Common myeloid progenitor, CD34-positive (primary cell): ENCODE results near the gene CLPTM1.

Experiments used
- CTCF ChIA-PET: fragments of 350-600 bp; sonication (Branson Sonifier 250); formaldehyde crosslinking; loops from one replicate; lab custom pipeline; 2021; ENCODE audit warnings: antibody characterized with exemption; lab: Charles Lee
- POLR2A ChIA-PET: fragments of 350-600 bp; sonication (Branson Sonifier 250); formaldehyde crosslinking; loops from one replicate; lab custom pipeline; 2021; ENCODE audit warnings: antibody characterized with exemption; lab: Charles Lee
- DNase-seq, 3 donors: peaks; one replicate each; pipeline versions ENCODE4 v3.0.0 to v3.0.0-alpha.2; 2013
- H3K27ac ChIP-seq, 2 experiments: 1 replicate in 1 of 2; 2 replicates in 1 of 2; pipeline ENCODE4 v1.7.0; 2013; ENCODE audit warnings: inconsistent platforms in 2 of 2, low read length in 2 of 2, mild to moderate bottlenecking in 2 of 2, low read depth in 1 of 2, moderate library complexity in 1 of 2; ENCODE audit not compliant: severe bottlenecking in 2 of 2, insufficient read depth in 1 of 2, poor library complexity in 1 of 2
- H3K27me3 ChIP-seq, 5 experiments: replicated peaks in 2 of 5; 1 replicate in 3 of 5; 2 replicates in 2 of 5; pipeline versions ENCODE4 v1.6.1 to v1.7.0; 2013; ENCODE audit warnings: low read length in 4 of 5, mild to moderate bottlenecking in 2 of 5, moderate library complexity in 2 of 5, inconsistent platforms in 1 of 5; ENCODE audit not compliant: insufficient read depth in 5 of 5, control insufficient read depth in 4 of 5
- H3K36me3 ChIP-seq, 4 experiments: 1 replicate in 2 of 4; 2 replicates in 2 of 4; pipeline versions ENCODE4 v1.6.1 to v1.7.0; 2013; ENCODE audit warnings: low read length in 3 of 4, control low read depth in 1 of 4, mild to moderate bottlenecking in 1 of 4; ENCODE audit not compliant: control insufficient read depth in 4 of 4, insufficient read depth in 4 of 4
- H3K4me1 ChIP-seq, 4 experiments: 1 replicate in 3 of 4; 2 replicates in 1 of 4; pipeline versions ENCODE4 v1.6.1 to v1.7.1; 2013; ENCODE audit warnings: low read length in 3 of 4, mild to moderate bottlenecking in 3 of 4, control low read depth in 1 of 4, inconsistent platforms in 1 of 4, moderate library complexity in 1 of 4; ENCODE audit not compliant: control insufficient read depth in 4 of 4, insufficient read depth in 4 of 4; ENCODE audit errors: control extremely low read depth in 1 of 4
- H3K4me3 ChIP-seq, 7 experiments: 1 replicate in 4 of 7; 2 replicates in 3 of 7; pipeline versions ENCODE4 v1.5.1 to v1.7.0; 2013; ENCODE audit warnings: mild to moderate bottlenecking in 7 of 7, low read length in 6 of 7, moderate library complexity in 6 of 7, inconsistent platforms in 2 of 7, low read depth in 2 of 7, control low read depth in 1 of 7; ENCODE audit not compliant: insufficient read depth in 4 of 7, control insufficient read depth in 1 of 7; ENCODE audit errors: extremely low read depth in 1 of 7
- H3K9me3 ChIP-seq, 5 experiments: 1 replicate in 4 of 5; 2 replicates in 1 of 5; pipeline versions ENCODE4 v1.6.1 to v1.7.1; 2013; ENCODE audit warnings: low read length in 4 of 5, mild to moderate bottlenecking in 2 of 5, inconsistent platforms in 1 of 5, low read depth in 1 of 5, moderate library complexity in 1 of 5; ENCODE audit not compliant: control insufficient read depth in 4 of 5, insufficient read depth in 2 of 5; ENCODE audit errors: control extremely low read depth in 1 of 5
- WGBS: methylation state at CpG from one replicate; pipeline ENCODE4 v1.1.5; 2013; ENCODE audit not compliant: insufficient coverage; 5-methylcytosine and 5-hydroxymethylcytosine counted together

Gene CLPTM1

DNA sequence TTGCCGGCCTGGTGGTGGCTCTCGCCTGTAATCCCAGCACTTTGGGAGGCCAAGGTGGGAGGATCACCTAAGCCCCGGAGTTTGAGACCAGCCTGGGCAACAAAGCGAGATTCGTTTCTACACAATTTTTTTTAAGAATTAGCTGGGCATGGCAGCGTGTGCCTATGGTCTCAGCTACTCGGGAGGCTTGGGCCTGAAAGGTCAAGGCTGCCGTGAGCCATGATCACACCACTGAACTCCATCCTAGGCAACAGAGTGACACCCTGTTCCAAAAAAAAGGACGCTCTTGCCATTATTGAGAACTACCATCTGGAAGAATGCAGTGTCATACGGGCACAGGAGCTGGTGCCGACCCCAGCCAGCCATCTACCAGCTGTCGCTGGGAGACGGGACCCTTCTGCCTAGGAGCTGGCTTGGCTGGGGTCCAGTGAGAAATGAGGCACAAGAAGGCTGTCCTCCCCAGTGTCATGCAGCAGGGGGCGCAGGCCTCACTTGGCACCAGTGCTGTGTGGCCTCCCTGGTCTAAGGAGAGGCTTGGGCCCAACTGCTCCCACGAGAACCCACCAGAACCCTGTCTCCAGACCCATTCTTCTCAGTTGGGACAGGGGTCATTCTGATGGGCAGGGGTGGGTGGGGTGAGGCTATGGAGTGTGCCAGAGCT is 33.8 kb downstream of the CLPTM1 start:
- DNase-seq: peak; percentile 68 to 78 (median 75)
- Histone ChIP-seq H3K4me1 (peaks cover 0 to 2% (median 0%) of the 10 kb centered on the region in 4 experiments), H3K27ac (no peak overlapping the region), H3K36me3 (peaks cover 0 to 89% (median 57%) of the 10 kb centered on the region in 4 experiments), H3K4me3 (no peak overlapping the region), H3K9me3 (no peaks in the 10 kb centered on the region), H3K27me3 (no peaks in the 10 kb centered on the region)
- WGBS: 93% methylated on average over 14 of the region's 15 CpGs
- CTCF ChIA-PET: interaction anchor here (0.8 to 2.5 kb wide), 10 partner anchors 10 to 94 kb away, joined by 3 to 11 read pairs (median 5); no protein-coding TSS in a partner anchor
- POLR2A ChIA-PET: interaction anchor here (0.7 to 1.2 kb wide), 3 partner anchors 11 to 16 kb away, joined by 3 to 4 read pairs (median 3); no protein-coding TSS in a partner anchor

DNA sequence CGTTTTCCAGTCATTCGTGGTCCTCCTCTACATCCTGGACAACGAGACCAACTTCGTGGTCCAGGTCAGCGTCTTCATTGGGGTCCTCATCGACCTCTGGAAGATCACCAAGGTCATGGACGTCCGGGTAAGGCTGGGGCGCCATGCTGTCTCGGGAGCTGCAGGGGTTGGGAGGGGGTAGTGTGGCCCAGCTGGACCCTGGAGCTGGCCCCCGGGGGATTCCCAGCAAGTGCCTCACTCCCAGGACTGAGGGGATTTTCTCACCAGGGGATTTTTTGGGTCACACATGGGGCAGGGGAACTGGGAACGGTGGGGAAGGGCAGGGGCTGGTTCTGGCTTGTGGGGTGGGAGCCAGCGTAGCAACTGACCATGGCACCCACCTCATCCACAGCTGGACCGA is 35.3 kb downstream of the CLPTM1 start:
- H3K36me3 ChIP-seq: peaks cover 0 to 79% (median 46%) of the 10 kb centered on the region in 4 experiments
- H3K4me1 ChIP-seq: peaks cover 0 to 2% (median 0%) of the 10 kb centered on the region in 4 experiments
- no peaks in the 10 kb centered on the region for H3K9me3 ChIP-seq
- DNase-seq: no peak
- no peak overlapping the region for H3K27ac ChIP-seq
- H3K27me3 ChIP-seq: no peaks in the 10 kb centered on the region
- ChIA-PET CTCF (interaction anchor here (1.0 to 2.5 kb wide), 3 partner anchors 10 to 56 kb away, joined by 4 to 9 read pairs (median 6); no protein-coding TSS in a partner anchor), POLR2A (no interaction called here)
- no peak overlapping the region for H3K4me3 ChIP-seq
- WGBS: 96% methylated on average over 11 of the region's 14 CpGs

DNA sequence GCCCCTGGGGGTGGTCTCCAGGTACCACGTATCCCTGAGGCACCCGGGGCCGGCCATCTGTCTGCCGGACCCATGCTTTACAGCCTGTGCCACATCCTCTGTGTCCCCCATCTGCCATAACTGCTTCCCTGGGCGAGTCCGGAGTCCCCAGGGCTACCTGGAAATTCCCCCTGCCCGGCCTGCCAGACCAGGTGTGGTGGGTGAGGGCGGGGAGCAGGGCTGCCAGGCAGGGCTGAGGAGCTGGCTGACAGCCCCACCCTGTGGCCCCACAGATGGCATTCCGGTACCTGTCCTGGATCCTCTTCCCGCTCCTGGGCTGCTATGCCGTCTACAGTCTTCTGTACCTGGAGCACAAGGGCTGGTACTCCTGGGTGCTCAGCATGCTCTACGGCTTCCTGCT is 35.8 kb downstream of the CLPTM1 start:
- no peak for DNase-seq
- no peak overlapping the region for H3K4me3 ChIP-seq
- H3K27me3 ChIP-seq: no peaks in the 10 kb centered on the region
- peaks cover 0 to 74% (median 43%) of the 10 kb centered on the region in 4 experiments for H3K36me3 ChIP-seq
- H3K4me1 ChIP-seq: peaks cover 0 to 2% (median 0%) of the 10 kb centered on the region in 4 experiments
- ChIA-PET POLR2A (no interaction called here), CTCF (interaction anchor here (1.0 to 2.5 kb wide), 3 partner anchors 9 to 56 kb away, joined by 3 to 9 read pairs (median 4); no protein-coding TSS in a partner anchor)
- H3K27ac ChIP-seq: no peak overlapping the region
- no peaks in the 10 kb centered on the region for H3K9me3 ChIP-seq
- 93% methylated on average over 8 of the region's 12 CpGs for WGBS

DNA sequence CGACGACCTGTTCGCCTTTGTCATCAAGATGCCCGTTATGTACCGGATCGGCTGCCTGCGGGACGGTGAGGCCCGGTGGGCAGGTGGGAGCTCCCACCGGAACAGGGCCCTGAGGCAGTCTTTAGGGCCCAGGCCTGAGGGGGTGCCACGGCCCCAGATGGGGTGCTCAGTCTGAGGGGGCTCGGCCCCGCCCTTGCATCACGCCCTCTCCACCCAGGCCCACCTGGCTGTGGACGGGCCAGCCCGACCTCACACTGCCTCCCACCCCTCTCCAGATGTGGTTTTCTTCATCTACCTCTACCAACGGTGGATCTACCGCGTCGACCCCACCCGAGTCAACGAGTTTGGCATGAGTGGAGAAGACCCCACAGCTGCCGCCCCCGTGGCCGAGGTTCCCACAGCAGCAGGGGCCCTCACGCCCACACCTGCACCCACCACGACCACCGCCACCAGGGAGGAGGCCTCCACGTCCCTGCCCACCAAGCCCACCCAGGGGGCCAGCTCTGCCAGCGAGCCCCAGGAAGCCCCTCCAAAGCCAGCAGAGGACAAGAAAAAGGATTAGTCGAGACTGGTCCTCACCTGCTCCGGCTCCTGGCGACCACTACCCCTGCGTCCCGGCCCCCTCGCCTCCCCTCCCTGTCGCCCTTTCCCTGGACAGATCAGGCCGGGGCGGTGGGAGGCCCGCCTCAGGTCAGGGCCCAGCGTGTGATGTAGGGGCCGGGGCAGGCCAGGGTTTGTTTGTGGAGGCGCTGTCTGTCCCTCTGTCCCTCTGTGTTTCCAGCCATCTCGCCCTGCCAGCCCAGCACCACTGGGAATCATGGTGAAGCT is 37.4 kb downstream of the CLPTM1 start:
- Histone ChIP-seq H3K9me3 (no peaks in the 10 kb centered on the region), H3K36me3 (peaks cover 0 to 60% (median 34%) of the 10 kb centered on the region in 4 experiments), H3K27ac (no peak overlapping the region), H3K27me3 (no peaks in the 10 kb centered on the region), H3K4me3 (no peak overlapping the region), H3K4me1 (no peaks in the 10 kb centered on the region)
- no peak for DNase-seq
- CTCF ChIA-PET: interaction anchor here (1.2 kb wide), 1 partner anchor 40 kb away, joined by 3 read pairs; no protein-coding TSS in a partner anchor
- 95% methylated on average over 27 of the region's 44 CpGs for WGBS
- POLR2A ChIA-PET: no interaction called here

DNA sequence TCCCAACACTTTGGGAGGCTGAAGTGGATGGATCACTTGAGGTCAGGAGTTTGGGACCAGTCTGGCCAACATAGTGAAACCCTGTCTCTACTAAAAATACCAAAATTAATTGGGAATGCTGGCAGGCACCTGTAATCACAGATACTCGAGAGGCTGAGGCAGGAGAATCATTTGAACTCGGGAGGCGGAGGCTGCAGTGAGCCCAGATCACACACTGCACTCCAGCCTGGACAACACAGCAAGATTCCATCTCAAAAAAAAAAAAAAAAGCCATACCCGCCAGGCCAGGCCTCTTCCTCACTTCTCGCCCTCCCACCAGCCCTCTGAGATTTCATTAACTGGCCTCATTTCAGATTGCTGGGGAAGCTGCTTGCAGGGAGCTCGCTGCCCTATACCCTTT is 38.3 kb downstream of the CLPTM1 start:
- ChIA-PET POLR2A (no interaction called here), CTCF (no interaction called here)
- no peak overlapping the region for H3K4me3 ChIP-seq

DNA sequence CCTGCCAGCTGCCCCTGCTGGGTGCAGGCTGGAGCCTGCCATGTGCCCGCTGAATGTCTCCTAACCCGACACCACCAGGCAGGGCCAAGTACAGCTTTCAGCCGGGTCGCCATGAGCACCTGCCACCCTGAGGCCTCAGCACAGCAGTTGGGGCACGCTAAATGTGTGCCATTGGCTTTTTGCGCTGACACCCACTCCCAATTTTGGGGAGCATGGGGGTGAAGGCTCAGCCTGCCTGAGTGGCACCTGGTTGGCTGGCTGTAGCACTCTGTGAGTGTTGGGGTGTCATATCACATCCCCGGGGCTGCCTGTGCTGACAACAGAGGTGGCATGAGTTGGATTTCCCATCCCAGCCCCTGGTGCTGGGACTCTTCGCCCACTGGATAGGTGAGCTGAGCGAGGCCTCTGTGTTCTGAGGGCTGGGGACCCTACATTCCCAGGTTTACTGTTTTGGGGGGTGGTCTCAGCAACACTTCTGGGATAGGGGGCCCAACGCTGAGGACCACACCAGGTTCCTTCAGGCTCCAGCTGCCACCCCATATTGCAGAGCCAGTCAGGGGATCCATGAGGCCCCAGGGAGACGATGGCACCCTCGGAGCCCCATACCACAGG is 38.9 kb downstream of the CLPTM1 start:
- H3K27ac ChIP-seq: no peak overlapping the region
- H3K36me3 ChIP-seq: peaks cover 0 to 45% (median 26%) of the 10 kb centered on the region in 4 experiments
- H3K27me3 ChIP-seq: no peaks in the 10 kb centered on the region
- CTCF ChIA-PET: no interaction called here
- no peak for DNase-seq
- WGBS: 98% methylated on average over 10 of the region's 12 CpGs
- POLR2A ChIA-PET: no interaction called here
- H3K4me3 ChIP-seq: no peak overlapping the region
- H3K4me1 ChIP-seq: no peaks in the 10 kb centered on the region
- no peaks in the 10 kb centered on the region for H3K9me3 ChIP-seq

More for the DNA sequence above, 38.3 kb downstream of the CLPTM1 start:
- WGBS: 93% methylated on average over 3 of the region's 6 CpGs
- no peak for DNase-seq
- no peak overlapping the region for H3K27ac ChIP-seq
- peaks cover 0 to 50% (median 29%) of the 10 kb centered on the region in 4 experiments for H3K36me3 ChIP-seq
- H3K4me1 ChIP-seq: no peaks in the 10 kb centered on the region
- H3K27me3 ChIP-seq: no peaks in the 10 kb centered on the region
- H3K9me3 ChIP-seq: no peaks in the 10 kb centered on the region
